Measurements from ENCODE around the gene GRK2. TPM values are rescaled to one million over a fixed set of nuclear protein-coding genes. Genes with fewer than 3 reads are reported as not detected.

Gene GRK2
- polyA plus RNA-seq, 1 donor from 2014 or later, result 47.3 TPM

DNA sequence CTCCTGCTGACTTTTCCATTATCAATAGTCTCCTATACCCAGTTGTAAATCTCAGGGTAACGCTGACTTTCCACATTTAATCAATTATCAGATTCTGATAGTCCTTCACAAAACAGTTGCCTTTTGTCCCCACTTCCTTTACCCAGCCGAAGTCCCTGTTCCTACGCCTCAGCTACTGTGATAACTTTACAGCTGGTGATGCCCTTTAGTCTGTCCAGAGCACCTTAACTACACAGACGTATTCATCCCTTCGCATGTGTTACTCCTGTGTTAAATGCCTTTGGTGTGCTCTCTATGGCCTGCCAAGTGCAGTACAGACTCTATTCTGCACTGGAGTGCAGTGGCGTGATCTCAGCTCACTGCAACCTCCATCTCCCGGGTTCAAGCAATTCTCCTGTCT lies 57.3 kb downstream of the GRK2 start:
- H4K20me1 ChIP-seq (ENCODE audit: insufficient read depth), result no peaks in the 10 kb centered on the region
- peaks cover 9% of the 10 kb centered on the region for H3K79me2 ChIP-seq (replicated peaks; ENCODE audit: insufficient read depth, low read length)
- no peak for TF ChIP-seq SMC3 (conservative IDR thresholded peaks at IDR 0.05; ENCODE audit: poor library complexity)
- no peak for TF ChIP-seq RAD21 (conservative IDR thresholded peaks at IDR 0.05)
- TF ChIP-seq TAF1 (IDR thresholded peaks at IDR 0.05; ENCODE audit: low read depth), result no peak
- no peak for TF ChIP-seq POLR2AphosphoS5 (IDR thresholded peaks at IDR 0.05)
- TF ChIP-seq MXI1 (conservative IDR thresholded peaks at IDR 0.05; ENCODE audit: poor library complexity, severe bottlenecking), result no peak
- TF ChIP-seq EP300 (conservative IDR thresholded peaks at IDR 0.05; ENCODE audit: poor library complexity, severe bottlenecking), result no peak
- TF ChIP-seq, protein P1, sequence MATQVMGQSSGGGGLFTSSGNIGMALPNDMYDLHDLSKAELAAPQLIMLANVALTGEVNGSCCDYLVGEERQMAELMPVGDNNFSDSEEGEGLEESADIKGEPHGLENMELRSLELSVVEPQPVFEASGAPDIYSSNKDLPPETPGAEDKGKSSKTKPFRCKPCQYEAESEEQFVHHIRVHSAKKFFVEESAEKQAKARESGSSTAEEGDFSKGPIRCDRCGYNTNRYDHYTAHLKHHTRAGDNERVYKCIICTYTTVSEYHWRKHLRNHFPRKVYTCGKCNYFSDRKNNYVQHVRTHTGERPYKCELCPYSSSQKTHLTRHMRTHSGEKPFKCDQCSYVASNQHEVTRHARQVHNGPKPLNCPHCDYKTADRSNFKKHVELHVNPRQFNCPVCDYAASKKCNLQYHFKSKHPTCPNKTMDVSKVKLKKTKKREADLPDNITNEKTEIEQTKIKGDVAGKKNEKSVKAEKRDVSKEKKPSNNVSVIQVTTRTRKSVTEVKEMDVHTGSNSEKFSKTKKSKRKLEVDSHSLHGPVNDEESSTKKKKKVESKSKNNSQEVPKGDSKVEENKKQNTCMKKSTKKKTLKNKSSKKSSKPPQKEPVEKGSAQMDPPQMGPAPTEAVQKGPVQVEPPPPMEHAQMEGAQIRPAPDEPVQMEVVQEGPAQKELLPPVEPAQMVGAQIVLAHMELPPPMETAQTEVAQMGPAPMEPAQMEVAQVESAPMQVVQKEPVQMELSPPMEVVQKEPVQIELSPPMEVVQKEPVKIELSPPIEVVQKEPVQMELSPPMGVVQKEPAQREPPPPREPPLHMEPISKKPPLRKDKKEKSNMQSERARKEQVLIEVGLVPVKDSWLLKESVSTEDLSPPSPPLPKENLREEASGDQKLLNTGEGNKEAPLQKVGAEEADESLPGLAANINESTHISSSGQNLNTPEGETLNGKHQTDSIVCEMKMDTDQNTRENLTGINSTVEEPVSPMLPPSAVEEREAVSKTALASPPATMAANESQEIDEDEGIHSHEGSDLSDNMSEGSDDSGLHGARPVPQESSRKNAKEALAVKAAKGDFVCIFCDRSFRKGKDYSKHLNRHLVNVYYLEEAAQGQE (IDR thresholded peaks at IDR 0.05; ENCODE audit: borderline replicate concordance), result no peak
- TF ChIP-seq EZH2 (IDR thresholded peaks at IDR 0.05; ENCODE audit: borderline replicate concordance, insufficient read depth, low read length, poor library complexity, severe bottlenecking), result no peak
- TF ChIP-seq, protein P2, sequence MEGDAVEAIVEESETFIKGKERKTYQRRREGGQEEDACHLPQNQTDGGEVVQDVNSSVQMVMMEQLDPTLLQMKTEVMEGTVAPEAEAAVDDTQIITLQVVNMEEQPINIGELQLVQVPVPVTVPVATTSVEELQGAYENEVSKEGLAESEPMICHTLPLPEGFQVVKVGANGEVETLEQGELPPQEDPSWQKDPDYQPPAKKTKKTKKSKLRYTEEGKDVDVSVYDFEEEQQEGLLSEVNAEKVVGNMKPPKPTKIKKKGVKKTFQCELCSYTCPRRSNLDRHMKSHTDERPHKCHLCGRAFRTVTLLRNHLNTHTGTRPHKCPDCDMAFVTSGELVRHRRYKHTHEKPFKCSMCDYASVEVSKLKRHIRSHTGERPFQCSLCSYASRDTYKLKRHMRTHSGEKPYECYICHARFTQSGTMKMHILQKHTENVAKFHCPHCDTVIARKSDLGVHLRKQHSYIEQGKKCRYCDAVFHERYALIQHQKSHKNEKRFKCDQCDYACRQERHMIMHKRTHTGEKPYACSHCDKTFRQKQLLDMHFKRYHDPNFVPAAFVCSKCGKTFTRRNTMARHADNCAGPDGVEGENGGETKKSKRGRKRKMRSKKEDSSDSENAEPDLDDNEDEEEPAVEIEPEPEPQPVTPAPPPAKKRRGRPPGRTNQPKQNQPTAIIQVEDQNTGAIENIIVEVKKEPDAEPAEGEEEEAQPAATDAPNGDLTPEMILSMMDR (IDR thresholded peaks at IDR 0.05; ENCODE audit: poor library complexity, severe bottlenecking), result no peak
- H3F3A ChIP-seq (ENCODE audit: insufficient read depth, low read length, poor library complexity, severe bottlenecking), result no peaks in the 10 kb centered on the region
- H3K9me2 ChIP-seq (ENCODE audit: insufficient read depth, low read length), result no peaks in the 10 kb centered on the region
- no peak overlapping the region for H2AFZ ChIP-seq (ENCODE audit: low read depth, low read length)
- no peak overlapping the region for H3K4me3 ChIP-seq (ENCODE audit: low read length)
- H3K27ac ChIP-seq (ENCODE audit: low read length), result no peak overlapping the region
- H3K9me3 ChIP-seq (ENCODE audit: low read length), result no peaks in the 10 kb centered on the region
- H3K4me2 ChIP-seq (ENCODE audit: low read length), result no peak overlapping the region
- no peak overlapping the region for H3K9ac ChIP-seq (ENCODE audit: low read length)
- H3K36me3 ChIP-seq (ENCODE audit: insufficient read depth, low read length), result no peaks in the 10 kb centered on the region
- H3K27me3 ChIP-seq (ENCODE audit: insufficient read depth, low read depth, low read length), result no peaks in the 10 kb centered on the region

DNA sequence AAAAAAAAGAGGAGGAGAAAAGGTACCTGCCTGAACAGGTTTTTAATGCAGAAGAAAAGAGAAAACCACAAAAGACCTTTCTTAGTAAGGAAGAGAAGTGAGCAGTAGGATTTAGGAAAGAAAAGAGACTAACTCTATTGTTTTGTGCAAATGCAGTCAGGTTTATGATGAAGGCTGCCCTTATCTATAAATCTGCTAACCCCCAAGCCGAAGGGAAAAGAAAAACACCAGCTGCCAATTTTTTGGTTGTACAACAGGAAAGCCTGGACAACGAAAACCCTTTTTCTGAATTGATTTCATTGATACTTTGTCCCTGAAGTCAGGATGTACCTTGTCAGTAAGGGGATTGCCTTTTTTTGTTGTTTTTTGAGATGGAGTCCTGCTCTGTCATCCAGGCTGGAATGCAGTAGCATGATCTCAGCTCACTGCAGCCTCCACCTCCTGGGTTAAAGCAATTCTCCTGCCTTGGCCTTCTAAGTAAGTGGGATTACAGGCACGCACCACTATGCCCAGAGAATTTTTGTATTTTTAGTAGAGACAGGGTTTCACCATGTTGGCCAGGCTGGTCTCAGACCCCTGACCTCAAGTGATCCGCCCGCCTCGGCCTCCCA lies 65.9 kb downstream of the GRK2 start:
- Histone ChIP-seq H3K4me2 (ENCODE audit: low read length) (no peak overlapping the region), H3K27me3 (ENCODE audit: insufficient read depth, low read depth, low read length) (no peaks in the 10 kb centered on the region), H4K20me1 (ENCODE audit: insufficient read depth) (no peaks in the 10 kb centered on the region), H3K9ac (ENCODE audit: low read length) (no peak overlapping the region), H3K4me3 (ENCODE audit: low read length) (no peak overlapping the region), H3K9me2 (ENCODE audit: insufficient read depth, low read length) (no peaks in the 10 kb centered on the region), H3F3A (ENCODE audit: insufficient read depth, low read length, poor library complexity, severe bottlenecking) (no peaks in the 10 kb centered on the region), H3K27ac (ENCODE audit: low read length) (no peak overlapping the region), H2AFZ (ENCODE audit: low read depth, low read length) (no peak overlapping the region), H3K79me2 (replicated peaks; ENCODE audit: insufficient read depth, low read length) (no peaks in the 10 kb centered on the region), H3K36me3 (ENCODE audit: insufficient read depth, low read length) (no peaks in the 10 kb centered on the region), H3K9me3 (ENCODE audit: low read length) (no peaks in the 10 kb centered on the region)
- TF ChIP-seq, protein P2 (IDR thresholded peaks at IDR 0.05; ENCODE audit: poor library complexity, severe bottlenecking), result no peak
- TF ChIP-seq POLR2AphosphoS5 (IDR thresholded peaks at IDR 0.05) (no peak), EZH2 (IDR thresholded peaks at IDR 0.05; ENCODE audit: borderline replicate concordance, insufficient read depth, low read length, poor library complexity, severe bottlenecking) (no peak), MXI1 (conservative IDR thresholded peaks at IDR 0.05; ENCODE audit: poor library complexity, severe bottlenecking) (no peak), SMC3 (conservative IDR thresholded peaks at IDR 0.05; ENCODE audit: poor library complexity) (no peak), TAF1 (IDR thresholded peaks at IDR 0.05; ENCODE audit: low read depth) (no peak), EP300 (conservative IDR thresholded peaks at IDR 0.05; ENCODE audit: poor library complexity, severe bottlenecking) (no peak)
- TF ChIP-seq, protein P1 (IDR thresholded peaks at IDR 0.05; ENCODE audit: borderline replicate concordance), result no peak

Measured in neural cell (in vitro differentiated cells).